HG03520 (cell line): ENCODE measurements around the gene ENO4.

Experiments used
- ATAC-seq: cut with Tn5 transposase; IDR thresholded peaks from one replicate; pipeline ENCODE4 v1.9.1; 2021; ENCODE audit warnings: mild to moderate bottlenecking, moderate library complexity; ENCODE audit not compliant: unreplicated experiment

Gene ENO4, protein sequence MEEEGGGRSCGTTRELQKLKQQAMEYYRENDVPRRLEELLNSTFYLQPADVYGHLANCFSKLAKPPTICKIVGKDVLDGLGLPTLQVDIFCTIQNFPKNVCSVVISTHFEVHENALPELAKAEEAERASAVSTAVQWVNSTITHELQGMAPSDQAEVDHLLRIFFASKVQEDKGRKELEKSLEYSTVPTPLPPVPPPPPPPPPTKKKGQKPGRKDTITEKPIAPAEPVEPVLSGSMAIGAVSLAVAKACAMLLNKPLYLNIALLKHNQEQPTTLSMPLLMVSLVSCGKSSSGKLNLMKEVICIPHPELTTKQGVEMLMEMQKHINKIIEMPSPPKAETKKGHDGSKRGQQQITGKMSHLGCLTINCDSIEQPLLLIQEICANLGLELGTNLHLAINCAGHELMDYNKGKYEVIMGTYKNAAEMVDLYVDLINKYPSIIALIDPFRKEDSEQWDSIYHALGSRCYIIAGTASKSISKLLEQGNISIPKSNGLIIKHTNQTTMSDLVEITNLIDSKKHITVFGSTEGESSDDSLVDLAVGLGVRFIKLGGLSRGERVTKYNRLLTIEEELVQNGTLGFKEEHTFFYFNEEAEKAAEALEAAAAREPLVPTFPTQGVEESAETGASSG

DNA sequence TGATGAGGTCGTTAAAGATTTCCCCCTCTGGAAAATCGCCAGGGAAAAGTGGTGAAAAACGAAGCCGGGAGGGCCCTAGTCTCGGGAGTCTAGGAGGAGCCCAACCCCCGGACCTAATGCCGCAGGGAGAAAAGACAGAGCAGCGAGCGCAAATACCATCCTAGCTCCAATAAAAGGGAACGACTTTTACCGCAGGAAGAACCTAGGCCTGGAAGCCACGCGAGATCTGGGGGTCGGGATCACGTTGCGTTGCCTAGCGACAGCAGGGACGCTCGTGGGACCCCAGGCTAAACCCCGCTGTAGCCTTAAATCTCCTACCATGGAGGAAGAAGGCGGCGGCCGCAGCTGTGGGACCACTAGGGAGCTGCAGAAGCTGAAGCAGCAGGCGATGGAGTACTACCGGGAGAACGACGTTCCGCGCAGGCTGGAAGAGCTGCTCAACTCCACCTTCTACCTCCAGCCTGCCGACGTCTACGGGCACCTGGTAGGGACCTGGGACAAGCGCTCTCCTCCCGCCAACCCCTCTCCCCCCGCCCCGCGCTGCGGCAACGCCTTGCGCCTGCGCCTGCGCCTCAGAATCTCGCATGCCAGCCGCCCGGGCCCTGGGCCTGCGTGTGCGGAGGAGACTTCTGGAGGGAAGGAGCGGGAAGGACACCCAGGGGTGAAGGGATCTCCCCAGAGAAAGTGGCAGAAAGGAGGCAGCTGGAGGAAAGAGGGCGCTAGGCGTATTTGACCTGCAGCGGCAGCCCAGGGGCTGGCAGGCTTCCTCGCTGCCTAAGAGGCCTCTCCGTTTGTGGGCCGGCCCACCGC, at the start of gene ENO4:
ENO4 (plus strand) TSS at position 252 of the 810 bp plus-strand sequence; CDS start at position 320, 68 bp downstream.
- peak; percentile 52 for ATAC-seq

DNA sequence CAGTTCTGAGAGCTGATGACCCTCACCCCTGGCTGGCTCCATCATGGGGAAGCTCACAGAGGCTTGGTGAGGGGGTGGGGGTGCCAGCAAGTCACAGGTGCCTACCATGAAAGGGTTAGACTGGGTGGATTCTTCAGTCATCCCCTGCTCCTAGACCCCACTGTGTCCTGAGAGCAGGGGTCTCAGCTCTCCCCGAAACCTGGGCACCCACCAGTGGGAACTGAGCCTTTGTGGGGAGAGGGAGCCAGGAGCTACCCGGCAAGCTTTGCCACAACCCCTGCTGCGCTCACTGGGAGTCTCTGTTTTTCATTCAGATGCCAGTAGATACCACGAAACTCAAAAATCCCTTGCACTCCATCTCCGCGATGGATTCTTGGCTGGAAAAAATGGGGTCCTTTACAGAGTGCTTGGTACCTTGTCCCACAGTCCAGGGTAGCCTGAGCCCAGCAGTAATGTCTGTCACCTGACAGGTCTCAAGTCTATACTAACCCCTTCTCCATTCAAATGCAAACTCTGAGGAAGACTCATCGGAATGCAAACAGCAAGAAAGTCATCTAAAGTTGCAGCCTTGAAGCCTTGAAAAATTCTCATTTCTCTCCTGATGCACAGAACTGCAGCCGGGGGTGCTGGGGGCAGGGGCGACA, 48.9 kb upstream of the ENO4 start:
- ATAC-seq, result no peak

DNA sequence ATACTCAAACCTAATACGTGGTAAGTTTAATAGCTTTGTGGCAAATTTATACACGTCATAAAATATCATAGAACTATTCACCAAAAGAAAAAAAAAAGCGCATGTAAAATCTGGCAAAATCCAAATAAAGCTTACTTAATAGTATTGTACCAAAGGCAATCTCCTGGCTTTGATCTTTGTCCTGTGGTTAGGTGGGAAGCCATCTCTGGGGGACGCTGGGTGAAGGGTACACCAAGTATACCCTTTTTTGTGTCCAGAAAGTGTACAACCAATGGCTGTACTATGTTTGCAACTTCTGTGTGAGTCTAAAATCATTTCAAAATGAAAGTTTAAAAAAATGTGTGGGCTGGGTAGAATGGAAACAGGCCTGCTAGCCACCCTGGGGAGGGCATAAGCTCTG, 47.6 kb upstream of the ENO4 start:
- ATAC-seq, result no peak

DNA sequence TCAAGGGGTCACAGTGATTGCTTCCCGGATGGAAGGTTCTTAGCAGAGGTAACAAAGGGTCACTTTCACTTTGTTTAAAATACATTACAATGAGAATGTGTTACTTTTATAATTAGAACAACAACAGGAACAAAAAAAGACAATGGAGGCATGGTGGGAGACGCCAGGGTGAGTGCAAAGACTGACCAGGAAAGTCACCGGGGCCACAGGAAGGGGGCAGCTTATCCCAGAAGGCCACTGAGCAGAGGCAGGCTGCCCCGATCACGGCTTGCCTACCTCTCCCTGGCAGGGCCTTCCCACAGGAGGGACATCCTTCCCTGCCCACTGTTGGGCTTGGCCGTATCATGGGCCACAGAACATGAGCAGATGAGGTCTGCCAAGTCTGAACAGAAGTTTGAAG, 46.8 kb upstream of the ENO4 start:
- ATAC-seq, result no peak

DNA sequence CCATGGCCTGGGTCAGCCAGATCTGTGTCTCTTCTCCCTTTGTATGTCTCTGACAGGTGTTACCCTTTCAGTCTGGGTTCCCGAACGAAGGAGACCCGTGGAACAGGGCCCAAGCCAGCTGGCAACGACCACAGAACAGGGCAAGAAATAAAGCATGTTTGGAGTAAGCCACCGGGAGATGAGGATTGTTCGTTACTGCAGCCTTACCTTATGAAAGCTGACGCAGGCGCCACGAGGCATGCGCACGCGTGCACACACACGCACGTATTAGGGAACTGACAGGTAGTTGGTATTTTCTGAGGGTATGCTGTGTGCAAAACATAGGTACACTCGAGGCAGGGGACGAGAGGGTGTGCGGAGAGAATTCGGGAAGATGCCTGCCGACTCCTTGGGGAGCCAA, 46.4 kb upstream of the ENO4 start:
- ATAC-seq, result no peak

DNA sequence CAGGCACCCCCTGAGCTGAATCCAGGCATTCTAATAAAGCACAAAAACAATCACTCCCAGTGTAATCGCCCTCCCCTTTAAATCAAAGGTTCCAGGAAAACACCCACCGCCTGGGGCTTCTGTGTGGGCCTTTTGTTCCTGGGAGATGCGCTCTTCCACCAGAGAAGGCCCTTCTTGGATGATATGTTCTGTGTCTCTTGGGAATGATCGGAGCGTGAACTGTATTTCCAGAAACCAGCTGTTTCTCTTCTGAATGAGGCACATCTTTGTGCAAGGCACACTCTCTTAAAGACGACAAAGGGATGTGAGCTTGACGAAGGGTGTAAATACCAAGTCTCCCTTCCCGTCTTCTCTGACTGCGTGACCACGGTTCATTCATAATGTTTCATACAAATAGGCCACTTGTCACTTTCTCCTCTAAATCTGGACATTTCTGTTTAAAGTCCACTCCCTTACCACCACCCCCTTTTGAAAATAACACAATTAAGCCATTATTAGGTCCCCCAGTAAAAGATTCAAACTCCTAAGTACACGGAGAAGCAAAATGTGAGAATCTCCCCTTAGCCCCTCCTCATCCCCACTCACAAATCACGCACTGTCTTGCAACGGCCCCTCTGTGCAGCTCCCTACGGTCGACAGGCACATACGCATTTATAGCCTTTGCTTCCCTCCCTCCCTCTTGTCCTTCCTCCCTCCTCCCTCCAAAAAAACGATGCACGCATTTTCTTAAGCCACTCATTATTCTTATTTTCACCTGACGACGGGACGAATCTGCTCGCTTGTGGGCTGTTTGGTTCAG, 45.6 kb upstream of the ENO4 start:
- ATAC-seq, result no peak

DNA sequence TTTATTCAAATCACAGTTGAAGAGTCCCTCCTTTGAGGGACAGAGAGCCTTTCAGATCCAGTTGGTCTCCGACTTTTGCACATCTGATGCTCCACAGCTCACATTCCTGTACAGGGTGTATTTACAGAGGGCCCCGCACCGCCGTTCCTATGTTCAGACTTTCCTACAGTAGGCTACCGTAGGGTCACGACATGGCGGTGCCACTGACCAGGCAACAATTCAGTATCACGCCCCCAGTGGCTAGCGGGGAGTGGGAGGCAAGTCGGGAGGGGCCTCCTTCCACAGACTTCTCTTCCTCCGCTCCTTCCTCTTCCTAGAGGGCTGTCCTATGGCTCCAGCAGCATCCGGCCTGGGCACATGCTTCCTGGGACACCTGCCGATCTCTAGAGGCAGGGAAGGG, 40.6 kb upstream of the ENO4 start:
- no peak for ATAC-seq

DNA sequence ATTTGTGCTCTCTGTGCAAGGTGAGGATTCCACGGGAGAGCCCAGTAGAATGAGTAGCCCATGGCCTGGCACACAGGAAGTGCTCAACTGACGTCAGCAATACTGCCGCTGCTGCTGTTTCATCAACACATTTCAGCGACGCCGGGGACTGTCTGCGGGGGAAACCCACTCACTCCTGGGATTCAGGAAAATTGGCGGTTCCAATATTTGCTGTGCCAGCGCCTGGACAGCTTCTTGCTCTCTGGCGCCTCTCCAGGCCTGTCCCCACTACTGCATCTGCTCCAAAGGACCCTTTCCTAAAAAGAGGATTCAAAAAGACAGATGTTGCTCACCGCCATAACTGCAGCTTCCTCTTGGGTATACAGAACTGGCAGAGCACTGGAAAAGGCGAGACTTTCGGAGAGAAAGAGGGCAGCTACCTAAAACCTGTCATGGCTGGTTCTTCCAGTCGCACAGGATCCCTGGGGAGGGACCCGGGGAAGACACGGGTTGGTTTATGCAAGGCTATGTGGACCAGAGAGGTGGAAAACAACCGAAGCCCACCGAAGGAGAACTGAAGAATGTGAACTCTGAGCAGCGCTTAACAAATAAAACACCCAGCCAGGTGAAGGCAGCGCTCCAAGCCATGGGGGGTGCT, 39.7 kb upstream of the ENO4 start:
- no peak for ATAC-seq

DNA sequence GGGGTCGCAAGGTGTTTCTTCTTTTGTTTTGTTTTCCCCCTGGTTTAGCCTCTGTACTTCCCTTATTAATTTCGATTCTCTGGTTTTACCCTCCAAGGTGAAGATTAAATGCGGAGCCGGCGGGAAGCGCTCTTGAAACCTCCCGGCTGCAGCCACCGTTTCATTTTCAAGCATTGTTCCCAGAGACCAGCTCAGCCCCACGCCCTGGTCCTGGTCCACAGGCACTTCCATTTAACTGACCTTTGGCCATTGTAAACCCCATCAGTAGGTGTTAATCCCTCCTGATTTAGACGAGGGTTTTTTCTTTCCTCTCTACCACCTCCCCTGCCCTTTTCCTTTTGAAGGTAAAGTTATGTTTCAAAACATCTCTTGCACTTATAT, 39.2 kb upstream of the ENO4 start:
- ATAC-seq, result no peak

DNA sequence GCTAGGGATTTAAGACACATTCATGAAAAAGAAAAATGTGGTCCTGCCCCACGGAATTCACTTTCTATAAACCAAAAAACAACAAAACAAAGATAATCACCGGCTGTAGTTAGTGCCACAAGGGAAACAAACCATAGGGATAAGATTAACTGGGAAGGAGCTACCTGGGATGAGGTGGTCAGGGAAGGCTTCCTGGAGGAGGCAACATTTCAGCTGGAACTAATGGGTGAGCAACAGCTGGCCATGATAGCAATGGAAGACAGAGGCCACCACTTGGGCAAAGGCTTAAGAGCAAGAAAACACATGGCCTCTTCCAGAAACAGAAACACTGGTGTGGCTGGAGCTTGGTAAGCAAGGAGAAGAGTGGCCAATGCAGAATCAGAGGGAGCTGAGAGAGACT, 38.4 kb upstream of the ENO4 start:
- no peak for ATAC-seq

DNA sequence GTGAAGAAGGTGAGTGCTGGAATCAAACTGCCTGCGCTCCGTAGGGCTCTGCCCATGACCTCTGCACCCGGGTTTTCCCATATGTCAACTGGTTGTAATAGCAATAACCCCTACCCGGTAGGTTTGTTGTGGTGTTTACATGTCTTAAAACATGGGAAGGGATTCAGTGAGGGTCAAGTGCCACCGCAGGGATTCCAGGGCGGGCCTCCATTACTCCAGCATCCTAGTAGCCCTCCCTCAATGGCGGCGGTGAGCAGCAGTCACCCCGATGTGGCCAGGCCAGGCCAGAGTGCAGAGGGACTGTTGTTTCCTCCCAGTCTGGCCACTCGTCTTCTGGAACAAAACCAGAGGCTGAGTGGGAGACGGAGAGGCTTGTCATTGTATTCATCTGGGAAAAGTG, 37.6 kb upstream of the ENO4 start:
- no peak for ATAC-seq

DNA sequence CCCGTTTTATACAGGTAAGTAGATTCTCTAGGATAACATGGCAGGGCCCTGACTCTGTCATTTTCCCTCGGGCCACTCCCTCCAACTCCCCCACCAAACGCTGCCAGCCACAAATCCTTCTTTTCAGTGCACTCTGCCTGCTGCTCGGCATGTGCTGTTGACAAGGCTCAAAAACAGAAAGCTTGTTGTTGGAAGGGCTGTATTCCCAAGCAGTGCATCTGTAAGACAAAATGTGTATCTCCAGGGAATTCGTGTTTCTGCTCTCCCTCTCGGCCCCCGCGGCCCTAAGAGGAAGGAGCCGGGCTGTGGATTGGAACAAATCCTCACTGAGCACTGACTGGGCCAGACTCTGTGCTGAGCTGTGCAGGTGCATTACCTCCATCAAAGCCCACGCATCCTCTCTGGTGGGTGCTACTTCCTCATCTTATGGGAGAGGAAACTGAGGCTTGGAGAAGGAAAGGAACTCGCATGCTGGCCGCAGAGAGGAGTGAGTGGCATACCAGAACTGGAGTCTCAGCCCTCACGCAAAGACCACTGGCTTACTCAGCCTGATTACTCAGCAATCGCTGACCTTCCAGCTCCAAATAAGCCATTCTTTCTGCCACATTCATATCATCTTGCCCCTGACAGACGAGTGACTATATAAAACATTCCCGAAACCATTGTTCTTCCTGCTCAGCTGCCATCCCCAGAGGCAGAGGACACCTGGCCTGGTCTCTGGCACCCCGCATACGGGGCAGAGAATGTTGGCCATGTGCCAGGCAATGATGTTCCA, 33.5 kb upstream of the ENO4 start:
- no peak for ATAC-seq

DNA sequence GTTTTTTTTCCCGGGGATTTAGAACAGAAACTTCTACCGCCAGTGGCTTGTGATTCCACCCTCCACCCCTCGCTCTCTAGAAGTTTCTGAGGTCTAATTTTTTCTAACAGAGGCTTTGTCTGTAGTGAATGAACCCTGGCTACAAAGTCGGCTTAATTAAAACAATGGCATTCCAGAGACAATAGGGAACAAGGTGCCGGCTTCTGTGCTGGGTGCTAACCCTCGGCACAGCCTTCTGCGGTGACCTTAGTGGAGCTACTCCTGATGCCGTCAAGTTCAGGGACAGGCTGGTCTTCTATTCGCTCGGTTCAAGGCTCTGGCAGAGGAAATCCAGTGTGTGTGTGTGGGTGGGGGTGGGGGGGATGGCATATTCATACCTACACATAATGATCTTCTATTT, 32.1 kb upstream of the ENO4 start:
- ATAC-seq, result no peak

DNA sequence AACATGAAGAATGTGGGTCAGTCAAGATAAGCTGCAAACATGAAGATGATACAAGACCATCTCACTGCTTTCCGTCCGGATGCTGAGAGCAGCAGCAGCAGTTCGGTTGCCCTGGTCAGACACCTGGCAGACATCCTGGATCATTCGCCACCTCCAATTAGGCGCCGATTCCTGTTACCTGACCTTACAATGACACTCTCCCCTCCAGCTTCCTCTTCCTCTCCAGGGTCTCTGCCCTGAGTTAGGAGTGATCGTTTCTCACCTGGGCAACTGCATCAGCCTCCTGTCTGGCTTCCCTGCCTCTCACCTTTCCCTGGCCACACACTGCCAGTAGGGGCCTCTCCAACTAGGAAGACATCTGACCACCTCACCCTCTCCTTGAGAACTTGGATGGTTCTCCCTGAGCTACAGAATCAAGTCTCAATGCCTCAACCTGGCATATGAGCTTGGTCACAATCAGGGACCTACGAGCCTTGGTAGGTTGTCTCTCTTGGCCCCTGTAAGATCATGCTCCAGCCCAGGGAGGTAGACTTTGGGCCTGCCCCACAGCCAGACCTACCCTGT, 31.4 kb upstream of the ENO4 start:
- ATAC-seq, result no peak

DNA sequence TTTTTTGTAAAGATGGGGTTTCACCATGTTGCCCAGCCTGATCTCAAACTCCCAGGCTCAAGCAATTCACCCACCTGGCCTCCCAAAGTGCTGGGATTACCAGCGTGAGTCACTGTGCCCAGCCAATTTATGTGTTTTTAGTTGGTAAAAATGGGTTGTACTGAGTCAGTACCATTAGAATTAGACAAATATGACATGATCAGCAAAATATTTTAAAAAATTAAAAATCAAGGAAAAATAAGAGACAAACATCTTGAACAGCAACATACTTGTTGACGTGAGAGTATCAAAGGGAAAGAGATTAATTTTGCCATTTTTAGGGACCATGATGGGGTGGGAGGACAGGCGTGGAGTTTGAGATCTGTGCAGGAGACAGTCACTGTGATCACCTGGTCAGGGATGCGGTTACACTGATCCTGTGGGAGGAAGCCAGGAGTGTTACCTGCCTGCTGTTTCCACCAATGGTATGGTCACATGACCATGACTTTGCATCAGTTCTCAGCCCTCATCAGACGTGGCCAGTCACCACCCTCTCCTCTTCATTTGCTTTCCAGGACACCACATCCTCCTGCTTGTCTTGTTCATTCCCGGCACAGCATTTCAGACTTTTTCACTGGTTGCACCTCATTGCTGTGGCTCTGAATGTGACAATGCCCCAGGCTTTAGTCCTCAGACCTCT, 29.2 kb upstream of the ENO4 start:
- ATAC-seq, result no peak

DNA sequence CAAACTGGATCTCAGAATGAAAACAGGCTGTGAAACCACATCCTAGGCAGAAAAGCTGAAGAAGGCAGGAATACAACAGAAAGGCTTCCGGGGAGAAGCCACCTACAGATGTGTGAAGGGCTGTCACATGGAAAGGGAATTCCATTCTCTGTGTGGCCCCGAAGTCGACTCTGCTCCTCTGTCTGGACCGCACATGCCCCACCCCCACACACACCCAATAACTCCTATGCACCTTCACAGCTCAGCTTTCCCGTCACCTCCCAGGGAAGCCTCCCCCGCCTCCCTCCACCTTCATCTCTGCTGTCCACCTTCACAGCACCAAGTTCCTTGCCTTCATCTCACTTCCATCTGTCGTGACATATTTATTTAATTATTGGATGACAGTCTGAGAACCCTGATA, 23.4 kb upstream of the ENO4 start:
- ATAC-seq, result no peak

DNA sequence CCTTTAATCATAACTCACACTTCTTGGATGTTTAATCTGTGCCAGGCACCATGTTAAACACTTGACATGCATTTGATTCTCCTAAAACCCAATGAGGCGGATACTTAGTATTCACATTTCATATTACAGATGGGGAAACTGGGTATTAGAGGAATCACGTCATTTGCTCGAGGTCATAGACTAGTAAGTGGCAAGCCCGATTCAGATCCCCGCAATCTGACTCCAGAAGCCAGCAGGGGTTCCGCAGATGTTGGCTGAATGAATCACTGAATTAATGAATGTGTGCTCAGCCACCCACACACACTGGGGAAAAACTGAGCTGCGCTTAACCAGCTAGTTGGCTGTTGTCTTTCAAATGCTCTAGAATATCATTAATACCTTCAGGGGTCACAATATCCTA, 22.5 kb upstream of the ENO4 start:
- no peak for ATAC-seq

DNA sequence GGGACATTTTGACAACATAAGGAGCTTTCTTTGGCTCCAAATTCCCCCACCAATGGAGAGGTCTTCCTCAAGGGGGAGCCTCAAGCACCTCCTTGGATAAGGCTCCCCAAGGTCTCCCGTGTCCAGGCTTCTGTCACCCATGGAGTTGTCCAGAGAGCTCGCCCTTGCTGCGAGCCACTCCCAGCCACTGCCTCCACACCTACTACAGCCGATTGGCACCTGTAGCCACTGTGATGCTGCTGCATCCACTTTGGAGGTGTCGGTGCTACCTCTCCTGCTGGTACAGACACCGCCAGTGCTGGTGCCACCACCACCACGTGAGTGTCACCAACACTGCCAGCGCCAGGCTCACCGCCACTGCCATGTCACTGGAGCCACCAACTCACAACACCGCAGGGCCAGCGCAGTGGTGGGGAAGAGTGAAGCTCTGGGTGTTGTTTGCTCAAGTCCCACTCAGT, 22.1 kb upstream of the ENO4 start:
- ATAC-seq, result no peak
